Endothelial cell of umbilical vein (primary cell): ENCODE results near the gene GRM4. TPM values are rescaled to one million over a fixed set of nuclear protein-coding genes. Genes with fewer than 3 reads are reported as not detected.

Source experiments
- BruUV-seq: library from RNA; stranded (reverse); fragments of 400-500 nt; replicated peaks from 2 replicates; lab custom pipeline; 2021; lab: Mats Ljungman, UMichigan
- CTCF ChIA-PET: fragments of 300-600, 350-600 bp; sonication (Branson Sonifier 250); formaldehyde crosslinking; loops from one replicate; lab custom pipeline; 2021; ENCODE audit warnings: antibody characterized with exemption, inconsistent platforms; lab: Charles Lee
- POLR2A ChIA-PET: fragments of 300-600, 350-600 bp; sonication (Branson Sonifier 250); formaldehyde crosslinking; loops from one replicate; lab custom pipeline; 2021; ENCODE audit warnings: antibody characterized with exemption, inconsistent platforms; lab: Charles Lee
- DNase-seq: peaks from one replicate; pipeline ENCODE4 v3.0.0-alpha.2; 2011; ENCODE audit warnings: low read depth, low spot score
- FAIRE-seq: peaks from 2 replicates; lab custom pipeline; 2011; peaks lifted over from hg19 to GRCh38; lab: Jason Lieb, UNC
- H2AFZ ChIP-seq: 2 replicates; pipeline ENCODE4 v1.6.0; 2012; ENCODE audit warnings: low read depth, low read length, control low read depth, inconsistent platforms
- H3K27ac ChIP-seq: 2 replicates; pipeline ENCODE4 v1.5.1; 2011; ENCODE audit warnings: low read depth, mild to moderate bottlenecking, control low read depth, low read length, moderate library complexity; ENCODE audit not compliant: insufficient read depth
- H3K27me3 ChIP-seq, 2 experiments: 2 replicates each; pipeline versions ENCODE4 v1.6.0 to v1.6.1; 2011; ENCODE audit warnings: low read length in 2 of 2, mixed read lengths in 1 of 2; ENCODE audit not compliant: control insufficient read depth in 2 of 2, insufficient read depth in 2 of 2
- H3K36me3 ChIP-seq, 2 experiments: 2 replicates in 1 of 2; 3 replicates in 1 of 2; pipeline ENCODE4 v1.5.1; 2011; ENCODE audit warnings: low read length in 2 of 2, mild to moderate bottlenecking in 1 of 2, moderate library complexity in 1 of 2; ENCODE audit not compliant: control insufficient read depth in 2 of 2, insufficient read depth in 2 of 2; ENCODE audit errors: extremely low read depth in 1 of 2
- H3K4me1 ChIP-seq: 3 replicates; pipeline ENCODE4 v1.5.1; 2011; ENCODE audit warnings: mild to moderate bottlenecking, low read length; ENCODE audit not compliant: control insufficient read depth, insufficient read depth; ENCODE audit errors: extremely low read depth
- H3K4me2 ChIP-seq: 2 replicates; pipeline ENCODE4 v1.6.1; 2011; ENCODE audit warnings: low read length, control low read depth, mixed read lengths; ENCODE audit not compliant: insufficient read depth
- H3K4me3 ChIP-seq, 3 experiments: fragments of 200-600 bp in 1 of 3; sonication (generic), shearing (Covaris generic) in 1 of 3; replicated peaks in 1 of 3; 2 replicates each; pipeline ENCODE4 v1.5.1; 2011 to 2016; ENCODE audit warnings: control low read depth in 3 of 3, low read length in 3 of 3, mild to moderate bottlenecking in 2 of 3, inconsistent platforms in 1 of 3, low read depth in 1 of 3, moderate library complexity in 1 of 3; ENCODE audit not compliant: insufficient read depth in 1 of 3
- H3K79me2 ChIP-seq: 2 replicates; pipeline ENCODE4 v1.6.0; 2012; ENCODE audit warnings: low read length, inconsistent platforms; ENCODE audit not compliant: control insufficient read depth, insufficient read depth
- H3K9ac ChIP-seq: replicated peaks from 2 replicates; pipeline ENCODE3; 2011; ENCODE audit warnings: low read length, control low read depth; ENCODE audit not compliant: insufficient read depth; ENCODE audit errors: extremely low read depth
- H3K9me1 ChIP-seq: replicated peaks from 3 replicates; pipeline ENCODE4 v1.6.0; 2011; ENCODE audit warnings: mild to moderate bottlenecking, low read length; ENCODE audit not compliant: control insufficient read depth, insufficient read depth; ENCODE audit errors: extremely low read depth
- H3K9me3 ChIP-seq: replicated peaks from 2 replicates; pipeline ENCODE4 v1.5.1; 2012; ENCODE audit warnings: low read length, inconsistent platforms; ENCODE audit not compliant: control insufficient read depth, insufficient read depth
- H4K20me1 ChIP-seq: replicated peaks from 2 replicates; pipeline ENCODE3; 2011; ENCODE audit warnings: mild to moderate bottlenecking, low read length; ENCODE audit not compliant: control insufficient read depth, insufficient read depth; ENCODE audit errors: extremely low read depth
- EZH2 ChIP-seq: IDR thresholded peaks from 2 replicates; pipeline ENCODE4 v1.6.1; 2012; ENCODE audit warnings: borderline replicate concordance, low read depth, mild to moderate bottlenecking, moderate library complexity, low read length, inconsistent platforms; ENCODE audit not compliant: severe bottlenecking
- FOS ChIP-seq: IDR thresholded peaks from 2 replicates; pipeline ENCODE4 v1.6.1; 2011; ENCODE audit warnings: mild to moderate bottlenecking, low read length, moderate library complexity, borderline replicate concordance; ENCODE audit not compliant: insufficient read depth
- GATA2 ChIP-seq: IDR thresholded peaks from 2 replicates; pipeline ENCODE4 v1.7.0; 2011; ENCODE audit warnings: low read depth, mild to moderate bottlenecking, moderate library complexity, mixed read lengths, low read length; ENCODE audit not compliant: insufficient read length, insufficient read depth
- JUN ChIP-seq: IDR thresholded peaks from 2 replicates; pipeline ENCODE4 v1.6.1; 2011; ENCODE audit warnings: borderline replicate concordance, low read depth; ENCODE audit not compliant: insufficient read length, insufficient read depth
- MYC ChIP-seq: IDR thresholded peaks from one replicate; pipeline ENCODE4 v1.6.1; 2011; ENCODE audit warnings: mild to moderate bottlenecking, low read depth, low read length
- POLR2A ChIP-seq: IDR thresholded peaks from 2 replicates; pipeline ENCODE4 v1.6.1; 2012; ENCODE audit warnings: low read depth, mild to moderate bottlenecking, control low read depth, low read length
- POLR2AphosphoS5 ChIP-seq: IDR thresholded peaks from 2 replicates; pipeline ENCODE4 v1.6.1; 2012; ENCODE audit warnings: low read depth, mild to moderate bottlenecking, control low read depth, low read length, moderate library complexity; ENCODE audit not compliant: insufficient read depth
- dilution Hi-C: fragments of 300-500 bp; cut with MboI; formaldehyde crosslinking; loops from one replicate; pipeline ENCODE4 v1.15.0; 2019; ENCODE audit warnings: low sequenced_read_pairs; ENCODE audit not compliant: extremely low pct_ligation_motif_present
- intact Hi-C: fragments of 100-400 bp; cut with micrococcal nuclease; formaldehyde crosslinking; loops from one replicate; pipeline ENCODE4 v1.10.0; 2022
- polyA plus RNA-seq, 4 experiments: library from polyadenylated mRNA; depleted of rRNA in 3 of 4; stranded (reverse) in 3 of 4; unstranded in 1 of 4; fragments of >200 nt; gene quantifications; 2 replicates each; pipeline versions ENCODE4 v1.2.1 to v1.2.3, GENCODE V29; 2011 to 2012; ENCODE audit warnings: missing spikeins in 1 of 4
- total RNA-seq: library from RNA; stranded (reverse); gene quantifications from 2 replicates; pipeline ENCODE4 v1.2.3, GENCODE V29; 2021
- TF ChIP-seq, protein P1 (sequence below), 2 donors: IDR thresholded peaks; 1 replicate in 1 of 2; 2 replicates in 1 of 2; pipeline ENCODE4 v1.5.1; 2011; ENCODE audit warnings: low read length in 2 of 2, mild to moderate bottlenecking in 2 of 2, moderate library complexity in 2 of 2, control low read depth in 1 of 2, inconsistent platforms in 1 of 2, low read depth in 1 of 2; ENCODE audit not compliant: insufficient read depth in 1 of 2; ENCODE audit errors: extremely low read depth in 1 of 2
- TF ChIP-seq, protein P2 (sequence below): IDR thresholded peaks from 2 replicates; pipeline ENCODE4 v1.6.1; 2011; ENCODE audit not compliant: insufficient read depth, insufficient read length

Gene GRM4
- total and polyA plus RNA-seq, 2 donors (not counting 3 experiments of a cell fraction or from before 2014, with no cell fraction given): 0.03 TPM; not detected in 1

DNA sequence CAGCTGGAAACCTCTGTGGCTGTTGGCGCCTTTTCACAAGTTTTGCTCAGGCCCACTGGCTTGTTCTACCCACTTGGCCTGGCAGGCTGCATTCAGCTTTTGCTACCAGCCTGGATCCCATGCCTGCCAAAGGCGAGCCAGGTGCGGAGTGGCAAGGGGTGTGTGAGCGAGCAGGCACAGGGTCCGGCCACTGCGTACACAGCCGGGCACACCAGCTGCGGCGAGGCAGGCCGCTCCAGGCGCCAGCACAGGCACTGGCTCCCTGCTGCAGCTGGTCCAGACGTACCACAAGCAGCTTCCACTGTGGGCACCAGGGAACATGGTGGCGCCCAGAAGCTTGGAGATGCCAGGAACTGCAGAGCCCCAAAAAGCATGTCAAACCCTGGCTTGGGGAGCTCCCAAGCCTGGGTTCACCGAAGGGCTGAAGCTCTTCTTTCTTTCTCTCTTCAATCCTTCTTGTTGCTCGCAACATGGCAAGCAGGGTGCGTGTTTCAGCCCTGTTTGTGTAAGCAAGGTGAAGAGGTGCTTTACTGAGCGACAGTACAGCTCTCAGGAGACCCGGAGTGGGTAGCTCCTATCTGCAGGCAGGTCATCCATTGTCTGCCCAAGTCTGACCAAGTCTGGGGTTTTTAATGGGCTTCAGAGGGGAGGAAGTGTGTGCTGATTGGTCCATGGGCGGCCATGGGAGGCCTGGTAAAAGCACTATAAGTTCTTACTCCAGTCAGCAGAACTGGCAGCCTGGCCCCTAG is 32.6 kb upstream of the GRM4 start:
- no peak overlapping the region for H3K4me2 ChIP-seq
- dilution Hi-C loops: no loop called here
- TF ChIP-seq EZH2 (no peak), JUN (no peak), GATA2 (no peak), FOS (no peak), POLR2AphosphoS5 (no peak), POLR2A (no peak), MYC (no peak)
- TF ChIP-seq, protein P1, sequence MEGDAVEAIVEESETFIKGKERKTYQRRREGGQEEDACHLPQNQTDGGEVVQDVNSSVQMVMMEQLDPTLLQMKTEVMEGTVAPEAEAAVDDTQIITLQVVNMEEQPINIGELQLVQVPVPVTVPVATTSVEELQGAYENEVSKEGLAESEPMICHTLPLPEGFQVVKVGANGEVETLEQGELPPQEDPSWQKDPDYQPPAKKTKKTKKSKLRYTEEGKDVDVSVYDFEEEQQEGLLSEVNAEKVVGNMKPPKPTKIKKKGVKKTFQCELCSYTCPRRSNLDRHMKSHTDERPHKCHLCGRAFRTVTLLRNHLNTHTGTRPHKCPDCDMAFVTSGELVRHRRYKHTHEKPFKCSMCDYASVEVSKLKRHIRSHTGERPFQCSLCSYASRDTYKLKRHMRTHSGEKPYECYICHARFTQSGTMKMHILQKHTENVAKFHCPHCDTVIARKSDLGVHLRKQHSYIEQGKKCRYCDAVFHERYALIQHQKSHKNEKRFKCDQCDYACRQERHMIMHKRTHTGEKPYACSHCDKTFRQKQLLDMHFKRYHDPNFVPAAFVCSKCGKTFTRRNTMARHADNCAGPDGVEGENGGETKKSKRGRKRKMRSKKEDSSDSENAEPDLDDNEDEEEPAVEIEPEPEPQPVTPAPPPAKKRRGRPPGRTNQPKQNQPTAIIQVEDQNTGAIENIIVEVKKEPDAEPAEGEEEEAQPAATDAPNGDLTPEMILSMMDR (IDR thresholded peaks at IDR 0.05; ENCODE audit: extremely low read depth in 1 of 2, insufficient read depth in 1 of 2, low read depth in 1 of 2, low read length in 2 of 2): no peak
- TF ChIP-seq, protein P2, sequence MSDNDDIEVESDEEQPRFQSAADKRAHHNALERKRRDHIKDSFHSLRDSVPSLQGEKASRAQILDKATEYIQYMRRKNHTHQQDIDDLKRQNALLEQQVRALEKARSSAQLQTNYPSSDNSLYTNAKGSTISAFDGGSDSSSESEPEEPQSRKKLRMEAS: no peak

More for the DNA sequence above, 32.6 kb upstream of the GRM4 start:
- no peak for DNase-seq
- intact Hi-C loops: no loop called here
- Histone ChIP-seq H2AFZ (no peak overlapping the region), H3K27me3 (no peaks in the 10 kb centered on the region), H3K4me1 (no peaks in the 10 kb centered on the region), H3K36me3 (no peaks in the 10 kb centered on the region), H3K9me3 (no peaks in the 10 kb centered on the region), H3K79me2 (no peaks in the 10 kb centered on the region), H3K27ac (no peak overlapping the region), H4K20me1 (no peaks in the 10 kb centered on the region), H3K9me1 (no peaks in the 10 kb centered on the region), H3K4me3 (no peak overlapping the region), H3K9ac (no peak overlapping the region)
- CTCF ChIA-PET: interaction anchor here (0.9 to 1.2 kb wide), 3 partner anchors 15 to 236 kb away, joined by 3 to 6 read pairs (median 3); no protein-coding TSS in a partner anchor
- POLR2A ChIA-PET: interaction anchor here (0.6 to 0.7 kb wide), 2 partner anchors 111 to 630 kb away, joined by 3 read pairs; no protein-coding TSS in a partner anchor
- FAIRE-seq: no peak
- no TSS peak for BruUV-seq
